Camera-type eye (tissue), 1 donor: ENCODE measurements around the gene ZNF334. TPM values are rescaled to one million over a fixed set of nuclear protein-coding genes. Genes with fewer than 3 reads are reported as not detected.

Source experiments
- total RNA-seq: library from RNA; depleted of rRNA; stranded (reverse); fragments of >200 nt; gene quantifications from one replicate; pipeline ENCODE4 v1.2.3, GENCODE V29; 2014

Gene ZNF334
- 34.7 TPM for total RNA-seq

DNA sequence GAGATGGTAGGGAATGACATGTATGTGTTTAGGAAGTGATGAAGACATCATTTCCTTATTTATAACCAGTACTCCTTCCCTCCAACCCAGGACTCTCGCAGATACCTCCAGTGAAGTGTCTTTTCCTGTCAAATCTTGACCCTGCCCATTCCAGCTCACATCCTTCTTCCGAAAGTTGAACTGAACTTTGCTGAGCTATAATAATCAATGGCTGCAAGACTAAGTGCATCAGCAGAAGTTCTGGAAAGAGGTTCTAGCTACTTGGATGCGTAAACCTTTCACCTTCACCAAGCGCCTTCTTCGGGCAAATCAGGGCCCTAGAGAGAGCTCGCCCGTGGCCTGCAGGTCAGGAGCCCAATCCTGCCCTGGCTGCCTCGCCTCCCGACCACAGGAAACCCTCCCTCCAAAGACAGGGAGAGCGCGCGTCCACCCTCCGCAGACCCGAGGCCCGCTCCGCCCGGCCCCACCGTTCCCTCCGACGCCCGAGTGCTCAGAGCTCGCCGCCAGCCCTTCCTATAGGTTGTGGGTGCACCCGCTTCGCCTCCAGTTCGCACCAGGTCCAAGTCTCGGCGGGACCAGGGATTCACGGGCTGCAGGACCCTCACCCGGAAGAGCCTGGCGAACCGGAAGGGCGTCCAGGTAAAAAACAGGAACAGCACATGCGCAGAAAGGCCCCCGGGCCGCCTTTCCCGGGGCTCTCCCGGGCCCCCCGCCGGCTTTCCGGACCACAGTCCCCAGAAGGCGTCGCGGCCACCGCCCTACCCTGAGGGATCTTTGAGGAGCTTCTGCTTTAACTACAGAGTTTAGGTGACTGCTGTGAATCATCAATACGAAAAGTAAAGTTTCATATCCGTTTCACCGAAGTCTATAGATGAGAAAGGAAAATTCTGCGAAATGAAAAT, at the start of gene ZNF334:
ZNF334 (minus strand) TSS at position 617 of the 902 bp plus-strand sequence. CDS start 1,457 bp downstream, outside the sequence.

DNA sequence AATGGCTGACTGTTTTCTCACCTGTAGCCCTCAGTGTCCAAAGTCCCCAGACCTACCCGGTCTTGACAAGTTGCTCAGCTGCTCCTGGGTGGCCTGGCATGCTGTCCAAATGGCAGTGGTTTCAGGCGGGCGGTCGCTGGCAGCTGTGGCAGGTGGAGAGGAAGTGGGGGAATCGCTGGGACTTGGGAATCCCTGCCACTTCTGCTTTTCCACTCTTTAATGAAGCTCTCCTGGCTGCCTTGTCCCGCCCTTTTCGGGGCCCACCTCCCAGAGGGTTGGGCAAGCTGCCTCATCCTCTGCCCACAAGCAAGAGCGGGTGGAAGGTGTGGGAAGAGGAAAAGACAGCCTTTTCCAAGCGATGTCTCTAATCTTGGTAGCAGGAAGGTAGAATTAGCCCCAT, 37.1 kb upstream of the ZNF334 start, which contains the start of gene OCSTAMP:
OCSTAMP (minus strand) TSS at position 194 of the 400 bp plus-strand sequence; CDS start at position 100, 94 bp downstream.

Other genes with a start within 250 kb of the ZNF334 start
- 0.93 TPM for gene CDH22, start 205.1 kb downstream of the ZNF334 start, total RNA-seq
- gene ELMO2, start 106.9 kb downstream of the ZNF334 start, total RNA-seq: 55.7 TPM
- not detected for gene OCSTAMP, start 37.1 kb upstream of the ZNF334 start, total RNA-seq
- 10.1 TPM for gene SLC13A3, start 137.9 kb upstream of the ZNF334 start, total RNA-seq
- 23.3 TPM for gene TP53RK, start 175.9 kb upstream of the ZNF334 start, total RNA-seq
- 24.9 TPM for gene SLC2A10, start 196.1 kb upstream of the ZNF334 start, total RNA-seq